ENCODE results near the gene EPM2A.

GRCh38 chr6:145735356-145736165 lies at the start of gene EPM2A:
- TF ChIP-seq MAFK (IDR thresholded peaks at IDR 0.05; ENCODE audit: low read depth, low read length) = no peak
- TF ChIP-seq POLR2A (IDR thresholded peaks at IDR 0.05; ENCODE audit: low read depth, low read length) = peak; percentile 69
- TF ChIP-seq CEBPB (IDR thresholded peaks at IDR 0.05; ENCODE audit: low read depth, low read length) = no peak
